ENCODE results near the gene RAB9A. TPM values are rescaled to one million over a fixed set of nuclear protein-coding genes. Genes with fewer than 3 reads are reported as not detected.

RAB9A gene
- total RNA-seq, 1 donor from 2014 or later: 26.4 TPM

- Mint-ChIP-seq H3K27me3 (no peaks in the 10 kb centered on the region), H3K4me3 (no peak overlapping the region), H3K36me3 (peaks cover 10% of the 10 kb centered on the region), H3K9me3 (no peaks in the 10 kb centered on the region), H3K27ac (peak overlapping the region; percentile 10), H3K4me1 (ENCODE audit: unreplicated experiment) (no peaks in the 10 kb centered on the region)
- no peak for DNase-seq (ENCODE audit: extremely low spot score, unreplicated experiment)
- TF ChIP-seq, protein P1, sequence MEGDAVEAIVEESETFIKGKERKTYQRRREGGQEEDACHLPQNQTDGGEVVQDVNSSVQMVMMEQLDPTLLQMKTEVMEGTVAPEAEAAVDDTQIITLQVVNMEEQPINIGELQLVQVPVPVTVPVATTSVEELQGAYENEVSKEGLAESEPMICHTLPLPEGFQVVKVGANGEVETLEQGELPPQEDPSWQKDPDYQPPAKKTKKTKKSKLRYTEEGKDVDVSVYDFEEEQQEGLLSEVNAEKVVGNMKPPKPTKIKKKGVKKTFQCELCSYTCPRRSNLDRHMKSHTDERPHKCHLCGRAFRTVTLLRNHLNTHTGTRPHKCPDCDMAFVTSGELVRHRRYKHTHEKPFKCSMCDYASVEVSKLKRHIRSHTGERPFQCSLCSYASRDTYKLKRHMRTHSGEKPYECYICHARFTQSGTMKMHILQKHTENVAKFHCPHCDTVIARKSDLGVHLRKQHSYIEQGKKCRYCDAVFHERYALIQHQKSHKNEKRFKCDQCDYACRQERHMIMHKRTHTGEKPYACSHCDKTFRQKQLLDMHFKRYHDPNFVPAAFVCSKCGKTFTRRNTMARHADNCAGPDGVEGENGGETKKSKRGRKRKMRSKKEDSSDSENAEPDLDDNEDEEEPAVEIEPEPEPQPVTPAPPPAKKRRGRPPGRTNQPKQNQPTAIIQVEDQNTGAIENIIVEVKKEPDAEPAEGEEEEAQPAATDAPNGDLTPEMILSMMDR (conservative IDR thresholded peaks at IDR 0.05): no peak
Observed at GRCh38 chrX:13702111-13702789, 13.3 kb downstream of the RAB9A start.

GRCh38 chrX:13703135-13703534, 14.2 kb downstream of the RAB9A start:
- Mint-ChIP-seq H3K4me3 (no peak overlapping the region), H3K27me3 (no peaks in the 10 kb centered on the region), H3K4me1 (ENCODE audit: unreplicated experiment) (no peaks in the 10 kb centered on the region), H3K9me3 (no peaks in the 10 kb centered on the region), H3K27ac (no peak overlapping the region), H3K36me3 (peaks cover 8% of the 10 kb centered on the region)
- TF ChIP-seq, protein P1 (conservative IDR thresholded peaks at IDR 0.05): no peak
- DNase-seq (ENCODE audit: extremely low spot score, unreplicated experiment): no peak

- TF ChIP-seq, protein P1 (conservative IDR thresholded peaks at IDR 0.05): no peak
- H3K27me3 Mint-ChIP-seq: no peaks in the 10 kb centered on the region
- no peak for DNase-seq (ENCODE audit: extremely low spot score, unreplicated experiment)
- H3K9me3 Mint-ChIP-seq: no peaks in the 10 kb centered on the region
- peaks cover 8% of the 10 kb centered on the region for H3K36me3 Mint-ChIP-seq
- no peak overlapping the region for H3K27ac Mint-ChIP-seq
- no peaks in the 10 kb centered on the region for H3K4me1 Mint-ChIP-seq (ENCODE audit: unreplicated experiment)
- no peak overlapping the region for H3K4me3 Mint-ChIP-seq
Observed at GRCh38 chrX:13703589-13703988, 14.7 kb downstream of the RAB9A start.

DNA sequence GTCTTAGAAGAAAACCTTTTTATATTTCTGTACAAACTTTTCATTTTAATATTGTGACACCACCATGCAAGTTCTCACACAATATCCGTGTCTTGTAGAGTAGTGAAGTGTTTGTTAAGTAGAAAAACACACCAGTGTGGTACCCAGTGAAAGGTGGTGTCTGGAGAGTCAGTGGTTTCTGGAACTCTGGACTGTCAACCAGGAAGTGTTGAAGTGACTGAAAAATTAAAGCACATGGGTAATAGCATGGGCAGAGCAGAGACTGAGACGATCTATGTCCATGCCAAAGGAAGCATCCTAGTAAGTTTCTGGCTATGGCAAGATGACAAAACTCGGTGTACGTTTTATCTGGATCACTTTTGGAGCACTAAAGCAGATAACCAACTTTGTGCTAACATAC, 22.2 kb downstream of the RAB9A start:
- Mint-ChIP-seq H3K4me3 (no peak overlapping the region), H3K27me3 (no peaks in the 10 kb centered on the region), H3K9me3 (no peaks in the 10 kb centered on the region), H3K36me3 (peaks cover 12% of the 10 kb centered on the region), H3K27ac (no peak overlapping the region), H3K4me1 (ENCODE audit: unreplicated experiment) (no peaks in the 10 kb centered on the region)
- no peak for DNase-seq (ENCODE audit: extremely low spot score, unreplicated experiment)
- TF ChIP-seq, protein P1 (conservative IDR thresholded peaks at IDR 0.05): no peak

- Mint-ChIP-seq H3K27ac (no peak overlapping the region), H3K4me1 (ENCODE audit: unreplicated experiment) (no peaks in the 10 kb centered on the region), H3K36me3 (peaks cover 15% of the 10 kb centered on the region), H3K9me3 (no peaks in the 10 kb centered on the region), H3K4me3 (no peak overlapping the region), H3K27me3 (no peaks in the 10 kb centered on the region)
- no peak for DNase-seq (ENCODE audit: extremely low spot score, unreplicated experiment)
- TF ChIP-seq, protein P1 (conservative IDR thresholded peaks at IDR 0.05): no peak
Observed at GRCh38 chrX:13716455-13716854, 27.5 kb downstream of the RAB9A start.
